ENCODE data around the gene SCN10A. TPM values are rescaled to one million over a fixed set of nuclear protein-coding genes. Genes with fewer than 3 reads are reported as not detected.

Gene SCN10A
- not detected in 5 replicates for total RNA-seq (2022; extraction: Qiagen RNA extraction)

DNA sequence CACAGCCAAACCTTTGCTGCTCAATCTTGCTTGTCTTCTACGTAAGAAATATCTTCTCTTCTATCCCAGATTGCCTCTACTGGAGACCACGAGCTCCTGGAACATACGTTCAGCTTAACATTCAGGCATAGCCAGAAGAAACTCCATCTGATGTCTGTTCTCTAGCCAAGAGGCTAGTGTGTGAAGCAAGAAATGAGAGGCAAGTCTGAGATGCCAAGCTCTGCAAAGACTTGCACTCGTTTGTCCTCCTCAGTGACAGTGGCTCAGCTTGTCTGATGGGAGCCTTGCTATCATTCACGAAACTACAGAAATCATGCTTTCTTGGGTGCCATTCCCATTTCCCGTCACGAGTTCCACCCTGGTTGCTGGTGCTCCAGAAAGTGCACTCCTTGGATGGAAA lies at the start of gene SCN10A:
Gene SCN10A, minus strand, starts transcription at position 192 of the 400 bp plus-strand sequence. CDS start 22,207 bp downstream, outside the sequence.

DNA sequence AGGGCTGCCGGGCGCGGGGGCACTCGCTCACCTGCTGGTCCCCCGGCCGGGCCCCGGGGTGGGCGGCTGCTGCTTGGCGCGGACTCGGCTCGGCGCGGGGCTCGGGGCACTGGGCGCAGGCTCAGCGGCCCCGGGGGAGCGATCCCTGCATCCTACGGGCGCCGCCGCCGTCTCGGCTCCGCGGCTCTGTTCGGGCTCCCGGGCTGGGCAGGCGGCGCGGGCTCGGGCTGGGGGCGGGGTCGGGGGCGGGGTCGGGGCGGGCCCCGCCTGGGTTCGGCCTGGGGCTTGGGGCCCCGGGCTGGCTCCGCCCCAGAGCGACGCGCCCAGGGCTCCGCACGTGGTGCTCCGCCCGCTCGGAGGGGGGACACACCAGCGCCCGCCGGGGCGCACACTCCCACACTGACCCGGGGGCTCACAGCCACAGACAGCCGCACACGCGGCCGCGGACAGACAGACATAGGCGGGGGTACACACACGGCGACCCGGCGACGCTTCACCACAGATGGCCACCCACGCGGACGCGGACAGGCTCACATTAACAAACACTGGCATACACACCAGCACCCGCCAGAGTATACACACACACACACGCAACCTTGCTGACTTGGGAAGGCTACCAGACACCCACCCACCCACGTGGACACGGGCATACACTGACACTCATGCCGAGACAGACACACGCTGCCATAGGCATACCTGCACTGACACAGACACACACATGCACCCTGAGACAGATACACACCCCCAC lies 166.3 kb downstream of the SCN10A start, which contains the start of gene SCN5A:
Gene SCN5A, minus strand, starts transcription at position 188 of the 748 bp plus-strand sequence. CDS start 16,380 bp downstream, outside the sequence.

Other genes with a start within 250 kb of the SCN10A start
- 0.38 to 1.9 TPM (median 0.57 TPM) in 5 replicates for gene SCN5A, start 166.5 kb downstream of the SCN10A start, total RNA-seq (2022; extraction: Qiagen RNA extraction)
- 0.02 TPM in 1 of 5 replicates, not detected in the others for gene SCN11A, start 235.7 kb upstream of the SCN10A start, total RNA-seq (2022; extraction: Qiagen RNA extraction)
- 17.9 to 22.5 TPM (median 21.0 TPM) in 5 replicates for gene WDR48, start 235.8 kb upstream of the SCN10A start, total RNA-seq (2022; extraction: Qiagen RNA extraction)

Data from A549 treated with Mapracorat at 1 μM for 4 hours (cell line).